ENCODE data around the gene SAMD14.

GRCh38 chr17:50066995-50067394 is 63.0 kb downstream of the SAMD14 start:
- no peak for TF ChIP-seq CTCF (IDR thresholded peaks at IDR 0.05; ENCODE audit: borderline replicate concordance, extremely low read depth, low read length, poor library complexity, severe bottlenecking)
- TF ChIP-seq EZH2 (IDR thresholded peaks at IDR 0.05; ENCODE audit: borderline replicate concordance, low read depth, low read length, severe bottlenecking): no peak

Data from DND-41 (cell line).